HepG2 (cell line): ENCODE data around the gene ADGRG1. TPM values are rescaled to one million over a fixed set of nuclear protein-coding genes. Genes with fewer than 3 reads are reported as not detected.

ENCODE experiments used
- ATAC-seq: fragments of 200-7000 bp; cut with Tn5 transposase; 3 replicates; pipeline ENCODE4 v1.9.1; 2020; ENCODE audit warnings: mild to moderate bottlenecking, moderate library complexity
- BruUV-seq: library from RNA; stranded (reverse); fragments of 400-500 nt; replicated peaks from 2 replicates; lab custom pipeline; 2021; lab: Mats Ljungman, UMichigan
- CTCF ChIA-PET: fragments of 300-600 bp; formaldehyde crosslinking; extraction: SDS; loops from one replicate; lab custom pipeline; 2021; ENCODE audit warnings: low total read pairs, inconsistent platforms, low intra/inter-chr PET ratio; lab: Yijun Ruan, JAX
- POLR2A ChIA-PET: fragments of 350-600 bp; sonication (Branson Sonifier 250); formaldehyde crosslinking; loops from one replicate; lab custom pipeline; 2020; ENCODE audit warnings: antibody characterized with exemption, inconsistent platforms; lab: Yijun Ruan, JAX
- DNase-seq: peaks from one replicate; pipeline ENCODE4 v3.0.0-alpha.2; 2015; ENCODE audit warnings: low spot score
- FAIRE-seq: peaks from 3 replicates; lab custom pipeline; 2011; peaks lifted over from hg19 to GRCh38; lab: Jason Lieb, UNC
- H2AFZ ChIP-seq: one replicate; pipeline ENCODE4 v1.6.1; 2011; ENCODE audit warnings: low read length, inconsistent platforms
- H3K27ac ChIP-seq: fragments of 300-600 bp; 3 replicates; pipeline ENCODE4 v1.8.0; 2011; ENCODE audit warnings: mixed run types, mild to moderate bottlenecking, mixed read lengths, low read length, inconsistent platforms; ENCODE audit not compliant: insufficient read depth; ENCODE audit errors: extremely low read length
- H3K27me3 ChIP-seq, 2 experiments: fragments of 200-600 bp in 1 of 2; 2 replicates in 1 of 2; 3 replicates in 1 of 2; pipeline versions ENCODE4 v1.6.0 to v1.8.0; 2011; ENCODE audit warnings: low read length in 2 of 2, mild to moderate bottlenecking in 2 of 2, moderate library complexity in 2 of 2, inconsistent platforms in 1 of 2; ENCODE audit not compliant: insufficient read depth in 2 of 2, control insufficient read depth in 1 of 2
- H3K36me3 ChIP-seq, 2 experiments: fragments of 200-600 bp in 1 of 2; replicated peaks in 1 of 2; 2 replicates in 1 of 2; 3 replicates in 1 of 2; pipeline versions ENCODE4 v1.5.1 to v1.8.0; 2011; ENCODE audit warnings: low read length in 2 of 2, inconsistent platforms in 1 of 2; ENCODE audit not compliant: insufficient read depth in 2 of 2, control insufficient read depth in 1 of 2
- H3K4me1 ChIP-seq: 2 replicates; pipeline ENCODE4 v1.5.1; 2012; ENCODE audit warnings: low read length, inconsistent platforms; ENCODE audit not compliant: insufficient read depth
- H3K4me2 ChIP-seq: 2 replicates; pipeline ENCODE4 v1.6.0; 2011; ENCODE audit warnings: low read depth, low read length, inconsistent platforms
- H3K4me3 ChIP-seq, 3 experiments: fragments of 200-600 bp in 1 of 3; sonication (generic), shearing (Covaris generic) in 1 of 3; replicated peaks in 1 of 3; 2 replicates each; pipeline ENCODE4 v1.5.1; 2011 to 2016; ENCODE audit warnings: low read length in 3 of 3, inconsistent platforms in 2 of 3, low read depth in 2 of 3, mild to moderate bottlenecking in 2 of 3, control low read depth in 1 of 3, mixed read lengths in 1 of 3; ENCODE audit not compliant: insufficient read depth in 1 of 3
- H3K79me2 ChIP-seq: one replicate; pipeline ENCODE4 v1.6.1; 2011; ENCODE audit warnings: low read length, inconsistent platforms; ENCODE audit not compliant: insufficient read depth
- H3K9ac ChIP-seq: 2 replicates; pipeline ENCODE4 v1.6.0; 2011; ENCODE audit warnings: mild to moderate bottlenecking, low read depth, low read length, inconsistent platforms; ENCODE audit not compliant: insufficient read depth
- H3K9me3 ChIP-seq: 2 replicates; pipeline ENCODE4 v1.5.1; 2012; ENCODE audit warnings: mild to moderate bottlenecking, low read length
- H4K20me1 ChIP-seq: 2 replicates; pipeline ENCODE4 v1.6.0; 2011; ENCODE audit warnings: inconsistent platforms, mild to moderate bottlenecking, low read length, moderate library complexity; ENCODE audit not compliant: insufficient read depth
- AHR ChIP-seq: IDR thresholded peaks from 2 replicates; pipeline ENCODE4 v1.6.1; 2018; ENCODE audit warnings: missing genetic modification reagents, missing compliant biosample characterization
- CC2D1A ChIP-seq: sonication (generic); formaldehyde crosslinking; IDR thresholded peaks from 2 replicates; pipeline ENCODE4 v1.8.1; 2023; ENCODE audit warnings: mild to moderate bottlenecking, missing genetic modification reagents
- DR1 ChIP-seq: sonication (generic); formaldehyde crosslinking; IDR thresholded peaks from 2 replicates; pipeline ENCODE4 v1.8.0; 2021; ENCODE audit warnings: mild to moderate bottlenecking, missing genetic modification reagents, inconsistent platforms
- EEA1 ChIP-seq: sonication (generic); formaldehyde crosslinking; IDR thresholded peaks from 2 replicates; pipeline ENCODE4 v1.5.1; 2020; ENCODE audit warnings: mild to moderate bottlenecking, missing genetic modification reagents, borderline replicate concordance
- GABPB1 ChIP-seq: IDR thresholded peaks from 2 replicates; pipeline ENCODE4 v1.6.1; 2016; ENCODE audit warnings: mild to moderate bottlenecking, missing genetic modification reagents, moderate library complexity, missing compliant biosample characterization
- GTF3A ChIP-seq: sonication (generic); formaldehyde crosslinking; conservative IDR thresholded peaks from 2 replicates; pipeline ENCODE4 v1.4.0; 2020; ENCODE audit warnings: mild to moderate bottlenecking, missing genetic modification reagents
- IRX3 ChIP-seq: sonication (generic); formaldehyde crosslinking; IDR thresholded peaks from 2 replicates; pipeline ENCODE4 v1.8.1; 2023; ENCODE audit warnings: mild to moderate bottlenecking, low read depth, missing genetic modification reagents, borderline replicate concordance
- MBNL3 ChIP-seq: fragments of 250-450 bp; sonication (Bioruptor Pico); conservative IDR thresholded peaks from 2 replicates; pipeline ENCODE4 v1.8.0; 2022; ENCODE audit warnings: mild to moderate bottlenecking, inconsistent platforms
- PITX1 ChIP-seq: sonication (generic); formaldehyde crosslinking; IDR thresholded peaks from 2 replicates; pipeline ENCODE4 v1.5.1; 2020; ENCODE audit warnings: mild to moderate bottlenecking, missing genetic modification reagents
- SCMH1 ChIP-seq: sonication (generic); formaldehyde crosslinking; IDR thresholded peaks from 2 replicates; pipeline ENCODE4 v1.9.0; 2021; ENCODE audit warnings: missing genetic modification reagents, mild to moderate bottlenecking, borderline replicate concordance
- SIN3A ChIP-seq: IDR thresholded peaks from 2 replicates; pipeline ENCODE4 v1.6.1; 2011; ENCODE audit warnings: low read depth, mild to moderate bottlenecking, control low read depth, low read length, borderline replicate concordance
- SMAD9 ChIP-seq: sonication (generic); formaldehyde crosslinking; IDR thresholded peaks from 2 replicates; pipeline ENCODE4 v1.5.1; 2020; ENCODE audit warnings: mild to moderate bottlenecking, missing genetic modification reagents
- ZBED4 ChIP-seq: sonication (generic); formaldehyde crosslinking; IDR thresholded peaks from 2 replicates; pipeline ENCODE4 v1.4.0; 2020; ENCODE audit warnings: missing genetic modification reagents, borderline replicate concordance
- ZNF180 ChIP-seq: sonication (generic); formaldehyde crosslinking; IDR thresholded peaks from 2 replicates; pipeline ENCODE4 v1.4.0; 2020; ENCODE audit warnings: low read depth, missing genetic modification reagents, borderline replicate concordance
- ZNF33A ChIP-seq: sonication (generic); formaldehyde crosslinking; IDR thresholded peaks from 2 replicates; pipeline ENCODE4 v1.5.1; 2020; ENCODE audit warnings: missing genetic modification reagents, mild to moderate bottlenecking, moderate library complexity, borderline replicate concordance
- ZNF615 ChIP-seq: sonication (generic); formaldehyde crosslinking; IDR thresholded peaks from 2 replicates; pipeline ENCODE4 v1.5.0; 2020; ENCODE audit warnings: mild to moderate bottlenecking, missing genetic modification reagents, borderline replicate concordance
- ZNF761 ChIP-seq: sonication (generic); formaldehyde crosslinking; conservative IDR thresholded peaks from 2 replicates; pipeline ENCODE4 v1.4.0; 2020; ENCODE audit warnings: mild to moderate bottlenecking, missing genetic modification reagents
- ZNF766 ChIP-seq: sonication (generic); formaldehyde crosslinking; IDR thresholded peaks from 2 replicates; pipeline ENCODE4 v1.5.0; 2020; ENCODE audit warnings: missing genetic modification reagents, borderline replicate concordance
- ZNF841 ChIP-seq: sonication (generic); formaldehyde crosslinking; IDR thresholded peaks from 2 replicates; pipeline ENCODE4 v1.8.1; 2023; ENCODE audit warnings: missing genetic modification reagents, borderline replicate concordance
- WGBS: methylation state at CpG from one replicate; pipeline ENCODE4 v1.1.6; 2017; ENCODE audit warnings: low lambda C conversion rate; 5-methylcytosine and 5-hydroxymethylcytosine counted together
- in situ Hi-C: cut with HindIII; loops from 2 replicates; pipeline ENCODE4 v1.10.0; 2017; ENCODE audit warnings: low pct_unique_long_range_greater_than_20kb; ENCODE audit not compliant: extremely low pct_ligation_motif_present
- intact Hi-C: fragments of 100-400 bp; cut with micrococcal nuclease; formaldehyde crosslinking; loops from one replicate; pipeline ENCODE4 v1.10.0; 2022; ENCODE audit not compliant: unreplicated experiment
- polyA plus RNA-seq, 8 experiments: library from polyadenylated mRNA; depleted of rRNA in 3 of 8; stranded (reverse) in 7 of 8; unstranded in 1 of 8; fragments of >200 nt; fragmentation: Illumina TruSeq in 4 of 8; extraction: Trizol in 4 of 8; gene quantifications; 2 replicates each; pipeline versions ENCODE4 v1.2.1 to v1.2.3, GENCODE V29; 2011 to 2016; ENCODE audit warnings: low read depth in 4 of 8, missing spikeins in 1 of 8, mixed read lengths in 1 of 8; ENCODE audit not compliant: insufficient read depth in 1 of 8
- total RNA-seq, 5 experiments: library from RNA; depleted of rRNA; stranded (reverse); fragments of >200 nt; fragmentation: Illumina TruSeq; extraction: Trizol; gene quantifications; 2 replicates each; pipeline ENCODE4 v1.2.3, GENCODE V29; 2016; ENCODE audit warnings: low read depth in 1 of 5

Gene ADGRG1
- total and polyA plus RNA-seq, 2 of the 13 experiments (the other 11 are each of a cell fraction or from before 2014, with no cell fraction given), result 2.7 to 5.9 TPM

GRCh38 chr16:57713596-57713995 is 85.2 kb downstream of the ADGRG1 start:
- no peak for TF ChIP-seq PITX1 (CRISPR knock-in tag)
- TF ChIP-seq GTF3A (CRISPR knock-in tag), result no peak
- TF ChIP-seq CC2D1A (CRISPR knock-in tag), result no peak
- TF ChIP-seq ZNF766, result no peak
- no peak for TF ChIP-seq ZNF180 (CRISPR knock-in tag)
- TF ChIP-seq EEA1 (CRISPR knock-in tag), result no peak
- TF ChIP-seq MBNL3, result no peak
- TF ChIP-seq DR1, result no peak
- TF ChIP-seq GABPB1 (CRISPR knock-in tag), result no peak
- no peak for TF ChIP-seq ZNF841 (CRISPR knock-in tag)
- TF ChIP-seq IRX3 (CRISPR knock-in tag), result no peak
- no peak for TF ChIP-seq ZNF761
- no peak for TF ChIP-seq ZNF33A (CRISPR knock-in tag)
- TF ChIP-seq SCMH1 (CRISPR knock-in tag), result no peak
- no peak for TF ChIP-seq SMAD9 (CRISPR knock-in tag)
- TF ChIP-seq AHR (CRISPR knock-in tag), result no peak
- no peak for TF ChIP-seq ZBED4 (CRISPR knock-in tag)
- no peak for TF ChIP-seq ZNF615
- TF ChIP-seq SIN3A, result no peak
- Histone ChIP-seq H3K36me3 (no peaks in the 10 kb centered on the region), H3K4me2 (no peak overlapping the region), H3K9me3 (no peaks in the 10 kb centered on the region), H3K27ac (no peak overlapping the region), H4K20me1 (no peaks in the 10 kb centered on the region), H2AFZ (no peak overlapping the region), H3K4me1 (peaks cover 31% of the 10 kb centered on the region), H3K79me2 (no peaks in the 10 kb centered on the region), H3K4me3 (no peak overlapping the region), H3K9ac (no peak overlapping the region), H3K27me3 (no peaks in the 10 kb centered on the region)
- ATAC-seq (no peak), FAIRE-seq (no peak), DNase-seq (no peak)
- POLR2A ChIA-PET, result no interaction called here
- intact Hi-C loops, result no loop called here
- in situ Hi-C loops, result no loop called here
- CTCF ChIA-PET, result no interaction called here
- no TSS peak for BruUV-seq
- WGBS, result 95% methylated on average over 8 of the region's 8 CpGs
